IPS DF 4.7 (cell line): ENCODE results near the gene TMC4.

Experiments
- DNase-seq: peaks from one replicate; pipeline ENCODE4 v3.0.0-alpha.2; 2013; ENCODE audit warnings: low spot score; ENCODE audit errors: extremely low read depth

TMC4 gene

DNA sequence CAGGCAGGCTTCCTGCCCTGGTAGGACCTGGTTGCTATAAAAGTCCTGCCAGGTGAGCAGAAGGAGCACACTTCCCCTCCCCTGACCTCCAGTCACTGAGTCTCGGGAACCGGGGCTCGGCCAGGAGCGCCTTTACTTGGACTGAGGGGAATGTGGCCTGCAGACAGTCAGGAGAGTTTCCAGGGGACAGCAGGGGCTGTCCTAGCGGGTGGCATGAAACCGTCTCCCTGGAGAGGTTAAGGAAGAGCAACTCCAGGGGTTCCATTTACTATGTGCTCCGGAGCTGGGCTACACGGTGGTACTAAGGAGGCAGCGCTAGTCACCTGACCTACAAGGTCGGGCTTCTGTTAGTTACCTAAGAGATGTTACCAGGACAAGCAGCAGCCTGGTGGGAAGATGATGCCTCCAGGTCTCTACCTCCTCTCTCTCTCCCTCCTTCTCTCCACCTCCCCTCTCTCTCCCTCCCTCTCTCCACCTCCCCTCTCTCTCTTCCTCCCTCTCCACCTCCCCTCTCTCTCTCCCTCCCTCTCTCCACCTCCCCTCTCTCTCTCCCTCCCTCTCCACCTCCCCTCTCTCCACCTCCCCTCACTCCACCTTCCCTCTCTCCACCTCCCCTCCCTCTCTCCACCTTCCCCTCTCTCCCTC lies 39.5 kb downstream of the TMC4 start:
- DNase-seq = no peak

DNA sequence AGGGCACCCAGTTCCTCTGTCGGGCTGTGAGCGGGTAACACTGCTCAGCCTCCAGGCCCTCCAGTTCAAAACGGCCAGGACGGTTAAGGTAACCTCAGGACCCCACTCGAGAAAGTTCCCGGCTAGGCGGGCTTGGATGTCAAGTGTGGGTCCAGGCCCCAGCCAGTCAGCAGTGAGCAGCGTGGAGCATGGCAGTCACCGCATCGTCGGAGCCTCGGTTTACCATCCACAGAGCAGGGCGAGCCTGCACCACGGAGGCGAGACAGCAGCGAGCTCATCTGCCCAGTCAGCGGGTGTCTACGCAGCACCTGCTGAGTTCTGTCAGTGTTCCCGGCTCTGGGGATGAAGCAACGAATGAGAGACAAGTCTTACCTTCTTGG lies 43.4 kb downstream of the TMC4 start:
- DNase-seq = no peak

DNA sequence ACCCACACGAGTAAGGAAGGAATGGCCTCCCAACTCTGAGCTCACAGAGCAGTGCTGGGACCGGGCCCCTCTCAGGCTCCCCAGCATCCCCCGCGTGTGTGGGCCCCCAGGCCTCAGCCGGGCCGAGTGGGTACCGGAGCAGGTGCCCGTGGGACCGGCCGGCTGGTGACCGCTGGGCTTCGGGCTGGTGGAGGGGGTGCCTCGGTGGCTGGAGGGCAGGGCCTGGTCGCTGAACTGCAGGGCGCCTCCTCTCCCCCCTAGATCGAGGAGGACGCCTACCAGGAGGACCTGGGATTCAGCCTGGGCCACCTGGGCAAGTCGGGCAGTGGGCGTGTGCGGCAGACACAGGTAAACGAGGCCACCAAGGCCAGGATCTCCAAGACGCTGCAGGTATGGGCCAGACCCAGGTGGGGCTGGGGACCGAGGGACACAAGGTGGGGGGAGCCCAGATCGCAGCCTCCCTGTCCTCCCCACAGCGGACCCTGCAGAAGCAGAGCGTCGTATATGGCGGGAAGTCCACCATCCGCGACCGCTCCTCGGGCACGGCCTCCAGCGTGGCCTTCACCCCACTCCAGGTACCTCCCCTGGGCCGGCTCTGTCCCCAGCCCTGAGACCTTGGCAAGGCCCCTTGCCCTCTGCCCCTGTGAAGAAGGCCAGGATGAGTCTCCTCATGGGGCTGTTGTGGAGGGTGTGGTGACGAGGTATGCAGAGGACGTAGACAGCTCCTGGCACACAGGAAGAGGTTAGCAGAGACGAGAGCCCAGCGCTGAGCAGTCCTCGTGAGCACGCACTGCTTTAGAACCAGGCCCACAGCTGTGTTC lies 44.0 kb downstream of the TMC4 start:
- no peak for DNase-seq

DNA sequence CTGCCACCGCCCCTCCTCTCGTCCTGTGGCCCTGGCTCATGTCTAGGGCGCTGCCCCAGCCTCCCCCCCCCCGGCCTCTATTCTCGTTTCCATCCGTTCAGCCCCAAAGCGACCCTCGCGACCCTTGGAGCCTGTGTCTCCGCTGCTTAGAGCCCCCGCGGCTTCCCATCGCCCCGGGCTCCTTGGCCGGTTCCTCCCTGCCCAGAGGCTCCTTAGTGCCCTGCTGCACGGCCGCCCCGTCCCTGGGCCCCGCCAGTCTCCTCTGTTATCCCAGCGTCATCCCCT lies 44.6 kb downstream of the TMC4 start:
- DNase-seq = no peak

DNA sequence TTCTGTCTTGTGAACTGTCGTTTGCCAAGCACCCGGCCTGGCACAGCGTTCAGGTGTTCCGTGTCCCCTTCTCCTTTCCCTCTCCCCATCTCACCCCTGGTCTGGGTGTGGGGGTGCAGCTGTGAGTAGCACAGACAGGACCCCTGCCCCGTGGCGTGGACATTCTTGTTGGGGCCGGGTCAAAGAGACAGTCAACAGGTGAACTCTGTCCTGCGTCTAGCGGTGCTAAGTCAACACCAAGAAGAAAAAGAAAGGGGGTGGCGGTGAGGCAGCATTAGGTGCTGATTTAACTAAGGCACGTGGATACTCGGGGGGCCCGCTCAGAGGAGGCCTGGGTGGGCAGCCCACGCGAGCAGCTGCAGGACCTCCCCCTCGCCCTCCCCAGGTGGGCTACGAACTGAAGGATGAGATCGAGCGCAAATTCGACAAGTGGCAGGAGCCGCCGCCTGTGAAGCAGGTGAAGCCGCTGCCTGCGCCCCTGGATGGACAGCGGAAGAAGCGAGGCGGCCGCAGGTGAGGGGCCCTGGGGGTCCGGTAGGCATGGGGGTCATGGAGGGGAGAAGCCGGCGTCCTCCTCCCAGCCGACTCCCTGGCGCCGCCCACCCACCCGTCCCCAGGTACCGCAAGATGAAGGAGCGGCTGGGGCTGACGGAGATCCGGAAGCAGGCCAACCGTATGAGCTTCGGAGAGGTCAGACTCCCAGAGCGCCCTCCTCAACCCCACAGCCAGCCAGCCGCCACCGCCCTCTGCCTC lies 45.1 kb downstream of the TMC4 start:
- no peak for DNase-seq

DNA sequence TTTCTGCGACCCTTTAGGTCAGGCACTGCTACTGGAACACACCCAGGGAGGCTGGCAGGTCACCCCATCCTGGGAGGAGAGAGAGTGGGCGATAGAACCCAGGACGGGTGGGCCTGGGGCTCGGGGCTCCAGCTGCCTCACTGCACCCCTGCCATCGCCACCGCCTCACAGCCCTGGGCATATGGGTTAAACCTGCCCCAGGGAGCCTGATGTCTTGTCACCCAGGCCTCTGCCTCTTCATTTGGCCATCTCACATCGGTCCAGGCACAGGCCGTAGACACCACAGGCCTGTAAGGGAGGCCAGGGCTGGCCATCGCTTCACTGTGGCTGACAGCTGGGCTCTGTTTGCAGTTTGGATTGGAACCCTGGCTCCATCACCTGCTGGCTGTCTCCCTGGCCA lies 47.2 kb downstream of the TMC4 start:
- DNase-seq = no peak

DNA sequence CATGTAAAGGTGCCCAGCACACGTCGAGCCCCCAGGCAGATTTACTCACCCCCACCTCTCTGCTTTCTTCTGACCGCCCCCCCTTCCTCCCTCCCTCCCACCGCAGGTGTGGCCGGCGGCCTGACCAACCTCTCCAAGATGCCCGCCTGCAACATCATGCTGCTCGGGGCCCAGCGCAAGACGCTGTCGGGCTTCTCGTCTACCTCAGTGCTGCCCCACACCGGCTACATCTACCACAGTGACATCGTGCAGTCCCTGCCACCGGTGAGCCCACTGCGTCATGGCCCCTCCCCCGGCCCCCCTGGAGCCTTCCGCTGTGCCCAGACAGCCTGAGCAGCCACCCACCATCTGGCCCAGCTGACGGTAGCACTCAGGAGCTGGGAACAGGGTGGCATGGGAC lies 48.6 kb downstream of the TMC4 start:
- DNase-seq = no peak

DNA sequence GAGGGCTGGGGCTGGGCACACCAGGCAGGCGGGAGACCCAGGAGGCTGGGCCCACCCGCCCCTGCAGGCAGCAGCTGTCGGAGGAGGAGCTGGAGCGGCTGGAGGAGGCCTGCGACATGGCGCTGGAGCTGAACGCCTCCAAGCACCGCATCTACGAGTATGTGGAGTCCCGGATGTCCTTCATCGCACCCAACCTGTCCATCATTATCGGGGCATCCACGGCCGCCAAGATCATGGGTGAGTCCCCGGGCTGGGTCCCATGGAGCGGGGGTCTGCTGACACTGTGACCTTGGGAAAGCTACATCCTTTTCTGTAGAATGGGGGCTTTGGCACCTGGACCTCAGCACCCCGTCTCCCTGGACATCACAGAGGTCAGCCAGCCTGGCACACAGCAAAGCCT lies 49.3 kb downstream of the TMC4 start:
- no peak for DNase-seq

DNA sequence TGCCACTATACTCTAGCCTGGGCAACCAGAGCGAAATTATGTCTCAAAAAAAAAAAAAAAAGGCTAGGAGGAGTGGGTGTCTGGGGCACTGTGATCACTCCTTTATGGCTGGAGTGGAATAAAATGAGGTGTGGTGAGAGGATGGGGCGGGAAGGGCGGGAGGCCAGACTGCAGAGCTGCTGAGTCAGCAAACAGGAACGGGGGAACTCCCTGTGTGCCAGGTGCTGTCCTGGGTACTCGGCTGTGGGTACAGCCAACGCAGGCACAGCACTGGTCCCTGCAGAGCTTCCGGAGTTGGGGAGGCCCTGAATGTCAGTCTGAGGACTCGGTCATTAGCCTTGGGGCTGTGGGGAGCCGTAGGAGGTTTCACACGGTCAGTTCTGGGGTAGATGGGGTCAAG lies 51.7 kb downstream of the TMC4 start:
- DNase-seq = no peak

DNA sequence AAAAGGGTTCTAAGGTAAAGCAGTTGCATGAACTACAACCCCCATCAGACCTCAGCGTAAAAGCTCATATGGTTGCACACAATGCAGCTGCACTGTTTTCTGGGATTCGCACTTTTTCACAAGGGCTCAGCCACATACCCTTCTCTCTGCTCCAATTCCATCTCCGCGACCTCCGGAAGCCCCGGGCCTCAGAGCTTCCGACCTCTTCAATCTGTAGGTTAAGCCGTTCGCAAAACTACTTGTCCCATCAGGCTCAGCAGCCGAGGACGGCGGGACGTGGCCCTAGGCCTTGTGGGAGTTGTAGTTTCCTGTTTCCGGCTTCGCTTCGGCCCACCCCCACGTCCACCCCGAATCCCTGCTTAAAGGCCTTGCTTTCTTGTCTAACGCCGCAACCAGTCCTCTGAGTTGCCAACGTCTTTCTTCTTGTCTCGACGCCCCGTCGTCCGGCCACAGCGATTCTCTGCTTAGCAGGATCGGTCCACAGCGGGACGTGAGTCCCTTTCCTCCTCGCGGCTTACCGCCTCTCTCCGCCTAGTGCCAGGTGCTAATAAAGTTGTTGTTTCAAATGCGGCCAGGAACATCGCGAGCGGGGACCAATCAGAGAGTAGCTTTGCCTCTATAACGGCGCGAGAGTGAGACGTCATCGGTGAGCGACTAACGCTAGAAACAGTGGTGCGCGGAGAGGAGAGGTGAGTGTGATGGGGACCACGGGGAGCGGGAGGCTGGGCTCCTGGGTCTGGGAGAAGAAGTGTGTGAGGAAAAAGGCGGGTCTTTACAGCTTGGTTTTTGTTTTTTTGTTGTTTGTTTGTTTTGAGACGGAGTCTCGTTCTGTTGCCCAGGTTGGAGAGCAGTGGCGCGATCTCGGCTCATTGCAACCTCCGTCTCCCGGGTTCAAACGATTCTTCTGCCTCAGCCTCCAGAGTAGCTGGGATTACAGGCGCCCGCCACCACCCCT lies 57.6 kb downstream of the TMC4 start, which contains the start of the genes PRPF31 and TFPT:
TSS of gene PRPF31 (plus strand) at position 646 of the 955 bp plus-strand sequence. CDS start 2,525 bp downstream, outside the sequence.
TSS of gene TFPT (minus strand) at position 549 of the 955 bp plus-strand sequence. CDS start at position 161, 388 bp downstream.
- peak; percentile 97 for DNase-seq

DNA sequence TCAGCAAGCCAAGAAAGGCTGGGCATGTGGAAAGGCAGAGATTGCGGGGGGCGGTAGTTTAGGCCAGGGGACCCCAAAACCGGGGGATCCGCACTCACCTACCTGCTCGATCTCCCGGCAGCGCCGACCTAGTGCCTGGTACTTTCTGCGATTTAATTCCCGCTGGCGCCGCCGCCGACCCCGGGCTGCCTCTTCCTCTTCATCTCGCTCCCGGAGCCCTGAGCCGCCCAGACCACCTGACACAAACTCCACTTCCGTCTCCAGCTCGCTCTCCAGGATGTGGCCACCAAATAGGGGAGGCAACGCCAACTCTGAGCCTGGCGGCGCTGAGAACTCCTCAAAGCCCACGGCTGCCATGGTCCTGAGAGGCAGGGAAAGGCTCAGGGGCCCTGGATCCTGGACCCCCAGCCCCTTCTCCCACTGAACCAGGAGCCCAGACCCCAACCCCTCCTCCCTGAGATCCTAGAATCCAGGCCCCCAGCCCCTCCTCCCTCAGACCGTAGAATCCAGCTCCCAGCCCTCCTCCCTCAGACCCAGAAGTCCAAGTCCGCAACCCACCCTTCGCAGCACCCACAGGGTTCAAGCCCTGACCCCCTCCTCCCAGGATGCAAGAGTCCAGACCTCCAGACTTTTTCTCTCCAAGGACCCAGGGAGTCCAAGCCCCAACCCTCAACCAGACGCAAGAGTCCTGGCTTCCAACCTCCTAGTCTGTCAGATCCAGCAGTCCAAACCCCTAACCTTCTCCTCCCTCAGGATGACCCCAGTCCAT lies 58.4 kb downstream of the TMC4 start:
- DNase-seq = no peak
